Hematopoietic multipotent progenitor cell treated with erythropoietin and hydrocortisone succinate and interleukin-3 and kit ligand, for 17 days (in vitro differentiated cells): ENCODE measurements around the gene GDA.

ENCODE experiments used
- DNase-seq: peaks from one replicate; pipeline ENCODE4 v3.0.0-alpha.2; 2015; ENCODE audit warnings: low spot score

The GDA gene

GRCh38 chr9:72150661-72151060, 1.4 kb downstream of the GDA start:
- DNase-seq: no peak

- DNase-seq: no peak
Observed at GRCh38 chr9:72151104-72151503, 1.9 kb downstream of the GDA start.

GRCh38 chr9:72154468-72155285, 5.4 kb downstream of the GDA start:
- no peak for DNase-seq

- no peak for DNase-seq
Observed at GRCh38 chr9:72155301-72155700, 6.1 kb downstream of the GDA start.

- no peak for DNase-seq
Observed at GRCh38 chr9:72156586-72156985, 7.3 kb downstream of the GDA start.

- DNase-seq: no peak
Observed at GRCh38 chr9:72158680-72159079, 9.4 kb downstream of the GDA start.

- DNase-seq: no peak
Observed at GRCh38 chr9:72160446-72161123, 11.3 kb downstream of the GDA start.

- DNase-seq: no peak
Observed at GRCh38 chr9:72165326-72165725, 16.1 kb downstream of the GDA start.

GRCh38 chr9:72165821-72166547, 16.7 kb downstream of the GDA start:
- DNase-seq: no peak

GRCh38 chr9:72168075-72168474, 18.8 kb downstream of the GDA start:
- no peak for DNase-seq

GRCh38 chr9:72169178-72169577, 19.9 kb downstream of the GDA start:
- no peak for DNase-seq

- DNase-seq: no peak
Observed at GRCh38 chr9:72173080-72173479, 23.8 kb downstream of the GDA start.

- DNase-seq: no peak
Observed at GRCh38 chr9:72185561-72185960, 36.3 kb downstream of the GDA start.

- no peak for DNase-seq
Observed at GRCh38 chr9:72187121-72187695, 38.0 kb downstream of the GDA start.

GRCh38 chr9:72188232-72188631, 39.0 kb downstream of the GDA start:
- no peak for DNase-seq

- DNase-seq: no peak
Observed at GRCh38 chr9:72193478-72193881, 44.2 kb downstream of the GDA start.

- DNase-seq: no peak
Observed at GRCh38 chr9:72199238-72199637, 50.0 kb downstream of the GDA start.

GRCh38 chr9:72200452-72200851, 51.2 kb downstream of the GDA start:
- no peak for DNase-seq

- DNase-seq: no peak
Observed at GRCh38 chr9:72202009-72202408, 52.8 kb downstream of the GDA start.

- DNase-seq: peak; percentile 8
Observed at GRCh38 chr9:72203205-72203803, 54.1 kb downstream of the GDA start.

- DNase-seq: no peak
Observed at GRCh38 chr9:72204062-72204461, 54.8 kb downstream of the GDA start.

GRCh38 chr9:72205513-72205912, 56.3 kb downstream of the GDA start:
- DNase-seq: no peak
